SU-DHL-6 (cell line): Measurements from ENCODE around the gene POTEF.
"Not testable (repeated sequence)": the region's sequence is repeated elsewhere in the genome, so short reads cannot be mapped to it uniquely, and the experiment has no call there.

Source experiments
- CTCF ChIP-seq: fragments of 200-600 bp; sonication (generic); IDR thresholded peaks from one replicate; pipeline ENCODE4 v1.5.1; 2017; ENCODE audit warnings: antibody characterized with exemption, mild to moderate bottlenecking, low read length, moderate library complexity; ENCODE audit not compliant: insufficient read depth, poor library complexity, severe bottlenecking
- EZH2phosphoT487 ChIP-seq: fragments of 200-600 bp; sonication (generic), shearing (Covaris generic); conservative IDR thresholded peaks from 2 replicates; pipeline ENCODE4 v1.6.1; 2018; ENCODE audit warnings: mild to moderate bottlenecking, antibody characterized with exemption, low read length, moderate library complexity, mixed read lengths

GRCh38 chr2:130062645-130063044 lies 66.4 kb downstream of the POTEF start:
- TF ChIP-seq CTCF, EZH2phosphoT487: not testable (repeated sequence)
